MM.1S (cell line): ENCODE measurements around the gene TBC1D9B.

Experiments used
- DNase-seq: peaks from one replicate; pipeline ENCODE4 v3.0.0-alpha.2; 2015
- H2AFZ ChIP-seq: fragments of 300-600 bp; sonication (generic); 2 replicates; pipeline ENCODE4 v1.6.0; 2016; ENCODE audit warnings: antibody characterized with exemption, low read length
- H3F3A ChIP-seq: fragments of 300-600 bp; sonication (generic); 2 replicates; pipeline ENCODE4 v1.6.1; 2016; ENCODE audit warnings: mild to moderate bottlenecking, antibody characterized with exemption, low read length, moderate library complexity, mixed read lengths; ENCODE audit not compliant: insufficient read depth
- H3K27ac ChIP-seq: fragments of 300-600 bp; sonication (generic); 2 replicates; pipeline ENCODE4 v1.5.1; 2016; ENCODE audit warnings: mild to moderate bottlenecking, low read length
- H3K27me3 ChIP-seq: fragments of 300-600 bp; sonication (generic); replicated peaks from 2 replicates; pipeline ENCODE4 v1.6.0; 2016; ENCODE audit warnings: low read length; ENCODE audit not compliant: insufficient read depth
- H3K36me3 ChIP-seq: fragments of 300-600 bp; sonication (generic); replicated peaks from 2 replicates; pipeline ENCODE4 v1.6.1; 2016; ENCODE audit warnings: mild to moderate bottlenecking, low read length, mixed read lengths; ENCODE audit not compliant: insufficient read depth
- H3K4me1 ChIP-seq: fragments of 300-600 bp; sonication (generic); 2 replicates; pipeline ENCODE4 v1.6.1; 2016; ENCODE audit warnings: low read length, mixed read lengths
- H3K4me2 ChIP-seq: fragments of 300-600 bp; sonication (generic); 2 replicates; pipeline ENCODE4 v1.6.0; 2016; ENCODE audit warnings: low read depth, low read length
- H3K4me3 ChIP-seq: fragments of 300-600 bp; sonication (generic); 2 replicates; pipeline ENCODE4 v1.5.1; 2016; ENCODE audit warnings: low read length, mixed read lengths
- H3K79me2 ChIP-seq: fragments of 300-600 bp; sonication (generic); 2 replicates; pipeline ENCODE4 v1.6.1; 2016; ENCODE audit warnings: mixed run types, low read length, mixed read lengths
- H3K9ac ChIP-seq: fragments of 300-600 bp; sonication (generic); 2 replicates; pipeline ENCODE4 v1.6.1; 2016; ENCODE audit warnings: low read length, mixed read lengths
- H3K9me2 ChIP-seq: fragments of 300-600 bp; sonication (generic); replicated peaks from 2 replicates; pipeline ENCODE4 v1.6.1; 2016; ENCODE audit warnings: mild to moderate bottlenecking, low read length, mixed read lengths; ENCODE audit not compliant: insufficient read depth
- H3K9me3 ChIP-seq: fragments of 300-600 bp; sonication (generic); replicated peaks from 2 replicates; pipeline ENCODE4 v1.6.1; 2016; ENCODE audit warnings: mild to moderate bottlenecking, low read length, mixed read lengths; ENCODE audit not compliant: insufficient read depth
- H4K20me1 ChIP-seq: fragments of 300-600 bp; sonication (generic); 2 replicates; pipeline ENCODE4 v1.6.1; 2016; ENCODE audit warnings: mild to moderate bottlenecking, low read length, moderate library complexity, mixed read lengths; ENCODE audit not compliant: insufficient read depth
- EZH2 ChIP-seq: fragments of 300-600 bp; sonication (generic); optimal IDR thresholded peaks from 2 replicates; pipeline ENCODE3; 2017; ENCODE audit warnings: low read depth, mild to moderate bottlenecking, antibody characterized with exemption, low read length, mixed read lengths
- EZH2phosphoT487 ChIP-seq: fragments of 300-600 bp; sonication (generic); IDR thresholded peaks from 2 replicates; pipeline ENCODE4 v1.6.1; 2018; ENCODE audit warnings: antibody characterized with exemption, low read length
- TF ChIP-seq, protein P1 (sequence below): fragments of 300-600 bp; sonication (generic); IDR thresholded peaks from 2 replicates; pipeline ENCODE4 v1.5.1; 2016; ENCODE audit warnings: antibody characterized with exemption, low read length, mixed read lengths

The TBC1D9B gene

DNA sequence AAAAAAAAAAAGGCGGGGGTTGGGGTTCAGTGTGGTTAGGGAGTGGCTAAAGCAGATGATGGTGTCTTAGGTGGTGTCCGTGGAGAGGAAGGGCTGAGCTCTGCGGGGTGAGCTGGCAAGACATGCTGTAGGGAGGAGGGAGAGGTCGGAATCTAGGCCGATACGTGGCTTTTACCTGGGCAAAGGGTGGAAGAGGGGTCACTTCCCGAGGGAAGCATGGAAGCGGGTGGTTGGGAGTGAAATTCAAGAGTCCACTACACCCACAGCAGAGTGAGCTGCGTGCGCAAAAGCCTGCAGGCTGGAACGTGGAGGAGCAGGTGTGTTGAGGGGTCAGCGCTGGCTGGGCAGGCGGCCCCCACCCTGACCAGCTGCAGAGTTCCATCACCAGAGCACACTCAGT lies 17.8 kb downstream of the TBC1D9B start:
- H2AFZ ChIP-seq: no peak overlapping the region
- H3K4me1 ChIP-seq: no peaks in the 10 kb centered on the region
- H3K4me3 ChIP-seq: no peak overlapping the region
- no peaks in the 10 kb centered on the region for H3K36me3 ChIP-seq
- no peaks in the 10 kb centered on the region for H3K27me3 ChIP-seq
- H3K4me2 ChIP-seq: no peak overlapping the region
- TF ChIP-seq EZH2: no peak
- no peak for TF ChIP-seq EZH2phosphoT487
- TF ChIP-seq, protein P1, sequence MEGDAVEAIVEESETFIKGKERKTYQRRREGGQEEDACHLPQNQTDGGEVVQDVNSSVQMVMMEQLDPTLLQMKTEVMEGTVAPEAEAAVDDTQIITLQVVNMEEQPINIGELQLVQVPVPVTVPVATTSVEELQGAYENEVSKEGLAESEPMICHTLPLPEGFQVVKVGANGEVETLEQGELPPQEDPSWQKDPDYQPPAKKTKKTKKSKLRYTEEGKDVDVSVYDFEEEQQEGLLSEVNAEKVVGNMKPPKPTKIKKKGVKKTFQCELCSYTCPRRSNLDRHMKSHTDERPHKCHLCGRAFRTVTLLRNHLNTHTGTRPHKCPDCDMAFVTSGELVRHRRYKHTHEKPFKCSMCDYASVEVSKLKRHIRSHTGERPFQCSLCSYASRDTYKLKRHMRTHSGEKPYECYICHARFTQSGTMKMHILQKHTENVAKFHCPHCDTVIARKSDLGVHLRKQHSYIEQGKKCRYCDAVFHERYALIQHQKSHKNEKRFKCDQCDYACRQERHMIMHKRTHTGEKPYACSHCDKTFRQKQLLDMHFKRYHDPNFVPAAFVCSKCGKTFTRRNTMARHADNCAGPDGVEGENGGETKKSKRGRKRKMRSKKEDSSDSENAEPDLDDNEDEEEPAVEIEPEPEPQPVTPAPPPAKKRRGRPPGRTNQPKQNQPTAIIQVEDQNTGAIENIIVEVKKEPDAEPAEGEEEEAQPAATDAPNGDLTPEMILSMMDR: no peak
- no peaks in the 10 kb centered on the region for H4K20me1 ChIP-seq
- no peak overlapping the region for H3K27ac ChIP-seq
- no peak for DNase-seq
- no peak overlapping the region for H3K9ac ChIP-seq
- H3F3A ChIP-seq: no peaks in the 10 kb centered on the region
- no peaks in the 10 kb centered on the region for H3K9me2 ChIP-seq
- H3K9me3 ChIP-seq: no peaks in the 10 kb centered on the region
- no peaks in the 10 kb centered on the region for H3K79me2 ChIP-seq

DNA sequence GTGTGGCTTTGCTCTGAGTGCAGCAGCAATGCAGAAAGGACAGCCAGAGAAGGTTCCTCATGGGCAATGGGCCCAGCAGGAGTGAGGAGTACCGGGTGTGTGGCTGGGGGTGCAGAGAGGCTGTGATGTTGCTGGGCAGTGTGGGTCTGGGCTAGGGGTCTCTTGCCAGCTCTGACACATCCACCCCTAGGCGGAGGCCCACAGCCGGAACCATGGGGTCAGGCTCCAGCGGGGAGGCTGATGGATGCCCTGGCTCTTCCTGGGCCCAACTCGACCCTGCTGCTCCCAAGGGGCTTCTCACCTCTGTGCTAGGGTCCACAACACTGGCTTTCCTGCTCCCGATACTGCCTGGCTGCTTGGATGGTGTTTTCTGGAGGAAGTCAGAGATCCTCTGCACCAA lies 19.9 kb downstream of the TBC1D9B start:
- Histone ChIP-seq H3K27ac (no peak overlapping the region), H2AFZ (no peak overlapping the region), H3K79me2 (no peaks in the 10 kb centered on the region), H4K20me1 (no peaks in the 10 kb centered on the region), H3K9me2 (no peaks in the 10 kb centered on the region), H3K4me2 (no peak overlapping the region), H3K9ac (no peak overlapping the region), H3K4me3 (no peak overlapping the region), H3K27me3 (no peaks in the 10 kb centered on the region), H3K36me3 (no peaks in the 10 kb centered on the region), H3K9me3 (no peaks in the 10 kb centered on the region), H3F3A (no peaks in the 10 kb centered on the region), H3K4me1 (no peaks in the 10 kb centered on the region)
- DNase-seq: no peak
- TF ChIP-seq EZH2phosphoT487 (no peak), EZH2 (no peak)
- TF ChIP-seq, protein P1: no peak

DNA sequence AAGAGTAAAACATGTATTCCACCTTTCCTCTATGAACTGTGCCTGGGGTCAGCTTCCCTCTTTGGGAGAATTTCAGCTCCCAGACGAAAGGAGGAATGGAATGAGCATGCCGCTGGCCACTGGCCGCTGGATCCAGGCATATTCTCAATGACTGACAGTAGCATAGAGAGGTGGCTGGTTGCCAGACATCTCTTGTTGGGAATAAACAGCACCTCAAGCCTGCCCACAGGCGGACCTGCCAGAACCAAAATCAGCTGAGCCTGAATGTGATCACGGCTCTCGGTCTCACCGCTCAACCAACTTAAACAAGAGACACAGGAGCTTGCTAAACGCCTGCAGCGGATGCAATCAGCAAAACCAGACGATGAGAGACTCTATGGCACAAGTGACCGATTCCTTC lies 20.6 kb downstream of the TBC1D9B start:
- Histone ChIP-seq H3K4me3 (no peak overlapping the region), H3K9me3 (no peaks in the 10 kb centered on the region), H3K4me2 (no peak overlapping the region), H3K4me1 (no peaks in the 10 kb centered on the region), H3F3A (no peaks in the 10 kb centered on the region), H3K9me2 (no peaks in the 10 kb centered on the region), H3K27me3 (no peaks in the 10 kb centered on the region), H3K9ac (no peak overlapping the region), H3K79me2 (no peaks in the 10 kb centered on the region), H2AFZ (no peak overlapping the region), H3K27ac (no peak overlapping the region), H4K20me1 (no peaks in the 10 kb centered on the region), H3K36me3 (no peaks in the 10 kb centered on the region)
- TF ChIP-seq EZH2 (no peak), EZH2phosphoT487 (no peak)
- TF ChIP-seq, protein P1: no peak
- DNase-seq: no peak
